Sigmoid colon (tissue), 7 donors: ENCODE measurements around the gene TOM1L2. TPM values are rescaled to one million over a fixed set of nuclear protein-coding genes. Genes with fewer than 3 reads are reported as not detected.

Source experiments
- DNase-seq: peaks from one replicate; pipeline ENCODE4 v3.0.0-alpha.2; 2019
- H3K27ac ChIP-seq, 4 donors: fragments of 200-600 bp; sonication (generic); one replicate each; pipeline ENCODE4 v1.5.1; 2016 to 2019; ENCODE audit warnings: mild to moderate bottlenecking in 1 of 4
- H3K27me3 ChIP-seq, 3 donors: fragments of 200-600 bp; sonication (generic); one replicate each; pipeline ENCODE4 v1.5.1; 2019; ENCODE audit warnings: mild to moderate bottlenecking in 1 of 3
- H3K36me3 ChIP-seq, 4 donors: fragments of 200-600 bp; sonication (generic); one replicate each; pipeline ENCODE4 v1.5.1; 2016 to 2019
- H3K4me1 ChIP-seq, 4 donors: fragments of 200-600 bp; sonication (generic); one replicate each; pipeline ENCODE4 v1.5.1; 2017 to 2019
- H3K4me3 ChIP-seq, 4 donors: fragments of 200-600 bp; sonication (generic); one replicate each; pipeline ENCODE4 v1.5.1; 2017 to 2019; ENCODE audit warnings: mild to moderate bottlenecking in 2 of 4, moderate library complexity in 1 of 4
- H3K9me3 ChIP-seq, 4 donors: fragments of 200-600 bp in 3 of 4; sonication (generic) in 3 of 4; one replicate each; pipeline versions ENCODE4 v1.5.1 to v1.6.1; 2013 to 2019
- CTCF ChIP-seq, 4 experiments: fragments of 450-650 bp in 3 of 4; fragments of 200-600 bp in 1 of 4; IDR thresholded peaks; one replicate each; pipeline ENCODE4 v1.5.1; 2016 to 2019; ENCODE audit warnings: antibody characterized with exemption in 4 of 4, mild to moderate bottlenecking in 3 of 4, moderate library complexity in 2 of 4
- EP300 ChIP-seq, 4 donors: sonication (generic); formaldehyde crosslinking; IDR thresholded peaks; one replicate each; pipeline ENCODE4 v1.6.1; 2017; ENCODE audit warnings: antibody characterized with exemption in 4 of 4
- POLR2A ChIP-seq, 2 donors: fragments of 450-650 bp; IDR thresholded peaks; one replicate each; pipeline ENCODE4 v1.6.1; 2016; ENCODE audit warnings: antibody characterized with exemption in 2 of 2, mild to moderate bottlenecking in 2 of 2, moderate library complexity in 2 of 2
- POLR2AphosphoS5 ChIP-seq, 4 donors: sonication (generic); formaldehyde crosslinking; IDR thresholded peaks; one replicate each; pipeline ENCODE4 v1.6.1; 2017; ENCODE audit warnings: antibody characterized with exemption in 4 of 4
- WGBS, 2 donors: extraction: QIAGEN DNeasy Blood & Tissue Kit; methylation state at CpG; one replicate each; pipeline ENCODE4 v1.1.7; 2013; 5-methylcytosine and 5-hydroxymethylcytosine counted together
- intact Hi-C: fragments of 100-400 bp; cut with DNase I; formaldehyde crosslinking; loops from one replicate; pipeline ENCODE4 v1.15.1; 2023
- polyA plus RNA-seq, 3 donors: library from polyadenylated mRNA; stranded (reverse); fragments of 200-250 nt; gene quantifications; one replicate each; pipeline ENCODE4 v1.2.3, GENCODE V29; 2013
- total RNA-seq, 4 donors: library from RNA; depleted of rRNA; stranded (reverse); fragments of >200 nt; gene quantifications; one replicate each; pipeline ENCODE4 v1.1.0, GENCODE V29; 2016
- donor health status: healthy with polysubstance abuse.
- donor health status: Bipolar disorder and iron deficiency.
- donor health status: healthy.

The TOM1L2 gene
- total and polyA plus RNA-seq, 7 donors = 13.8 to 215 (median 43.3) TPM

GRCh38 chr17:17933775-17934174, 38.4 kb downstream of the TOM1L2 start:
- no peaks in the 10 kb centered on the region for H3K36me3 ChIP-seq
- H3K9me3 ChIP-seq = no peaks in the 10 kb centered on the region
- intact Hi-C loops = no loop called here
- no peak overlapping the region for H3K4me3 ChIP-seq
- no peaks in the 10 kb centered on the region for H3K27me3 ChIP-seq
- TF ChIP-seq POLR2A (IDR thresholded peaks at IDR 0.05) (no peak), POLR2AphosphoS5 (IDR thresholded peaks at IDR 0.05) (no peak), CTCF (IDR thresholded peaks at IDR 0.05) (no peak), EP300 (IDR thresholded peaks at IDR 0.05) (no peak)
- no peak for DNase-seq
- H3K4me1 ChIP-seq = peaks cover 0 to 64% (median 35%) of the 10 kb centered on the region in 4 donors
- no peak overlapping the region for H3K27ac ChIP-seq

- WGBS, 2 donors = 90 to 91% methylated on average over 2 of the region's 2 CpGs
- Histone ChIP-seq H3K36me3 (no peaks in the 10 kb centered on the region), H3K4me1 (peaks cover 0 to 65% (median 47%) of the 10 kb centered on the region in 4 donors), H3K27me3 (no peaks in the 10 kb centered on the region), H3K9me3 (no peaks in the 10 kb centered on the region), H3K4me3 (no peak overlapping the region), H3K27ac (no peak overlapping the region)
- DNase-seq = no peak
- intact Hi-C loops = no loop called here
- TF ChIP-seq POLR2AphosphoS5 (IDR thresholded peaks at IDR 0.05) (no peak), CTCF (IDR thresholded peaks at IDR 0.05) (no peak), POLR2A (IDR thresholded peaks at IDR 0.05) (no peak), EP300 (IDR thresholded peaks at IDR 0.05) (no peak)
These were observed 41.0 kb downstream of the TOM1L2 start for GRCh38 chr17:17931159-17931558.

GRCh38 chr17:17930674-17931073, 41.5 kb downstream of the TOM1L2 start:
- H3K27ac ChIP-seq = no peak overlapping the region
- H3K4me1 ChIP-seq = peaks cover 0 to 63% (median 43%) of the 10 kb centered on the region in 4 donors
- intact Hi-C loops = no loop called here
- H3K9me3 ChIP-seq = no peaks in the 10 kb centered on the region
- DNase-seq = no peak
- no peaks in the 10 kb centered on the region for H3K27me3 ChIP-seq
- TF ChIP-seq POLR2AphosphoS5 (IDR thresholded peaks at IDR 0.05) = no peak
- no peaks in the 10 kb centered on the region for H3K36me3 ChIP-seq
- H3K4me3 ChIP-seq = no peak overlapping the region

GRCh38 chr17:17929655-17930380, 42.4 kb downstream of the TOM1L2 start:
- H3K27ac ChIP-seq = peak overlapping the region in 3 of 4 donors; percentile 29 to 64 (median 29)
- TF ChIP-seq POLR2AphosphoS5 (IDR thresholded peaks at IDR 0.05) (no peak), EP300 (IDR thresholded peaks at IDR 0.05) (no peak), CTCF (IDR thresholded peaks at IDR 0.05) (no peak), POLR2A (IDR thresholded peaks at IDR 0.05) (no peak)
- intact Hi-C loops = no loop called here
- H3K27me3 ChIP-seq = no peaks in the 10 kb centered on the region
- no peaks in the 10 kb centered on the region for H3K9me3 ChIP-seq
- WGBS, 2 donors = 81 to 84% methylated on average over 2 of the region's 2 CpGs
- H3K4me1 ChIP-seq = peaks cover 0 to 55% (median 38%) of the 10 kb centered on the region in 4 donors
- H3K36me3 ChIP-seq = no peaks in the 10 kb centered on the region
- H3K4me3 ChIP-seq = no peak overlapping the region
- DNase-seq = no peak

- DNase-seq = no peak
- Histone ChIP-seq H3K27ac (peak overlapping the region in 3 of 4 donors; percentile 38 to 64 (median 38)), H3K27me3 (no peaks in the 10 kb centered on the region), H3K4me1 (peaks cover 0 to 56% (median 38%) of the 10 kb centered on the region in 4 donors), H3K36me3 (no peaks in the 10 kb centered on the region), H3K9me3 (no peaks in the 10 kb centered on the region), H3K4me3 (no peak overlapping the region)
- TF ChIP-seq POLR2AphosphoS5 (IDR thresholded peaks at IDR 0.05) (no peak), EP300 (IDR thresholded peaks at IDR 0.05) (no peak), POLR2A (IDR thresholded peaks at IDR 0.05) (no peak), CTCF (IDR thresholded peaks at IDR 0.05) (no peak)
- WGBS, 2 donors = 80 to 83% methylated on average over 12 of the region's 12 CpGs
- intact Hi-C loops = no loop called here
These were observed 43.6 kb downstream of the TOM1L2 start for GRCh38 chr17:17928398-17929287.
